Left forelimb (tissue), 1 donor: ENCODE data around the gene SKAP1.
"Not testable (repeated sequence)": the region's sequence is repeated elsewhere in the genome, so short reads cannot be mapped to it uniquely, and the experiment has no call there.

Experiments
- DNase-seq: peaks from one replicate; pipeline ENCODE4 v3.0.0-alpha.2; 2018; ENCODE audit warnings: low spot score

SKAP1 gene

GRCh38 chr17:48282303-48282702, 147.7 kb downstream of the SKAP1 start:
- DNase-seq, result no peak

- no peak for DNase-seq
Observed at GRCh38 chr17:48278760-48279491, 151.1 kb downstream of the SKAP1 start.

GRCh38 chr17:48276776-48277175, 153.2 kb downstream of the SKAP1 start:
- DNase-seq, result no peak

- DNase-seq, result no peak
Observed at GRCh38 chr17:48270899-48271298, 159.1 kb downstream of the SKAP1 start.

- no peak for DNase-seq
Observed at GRCh38 chr17:48269209-48269608, 160.8 kb downstream of the SKAP1 start.

GRCh38 chr17:48263731-48264035, 166.3 kb downstream of the SKAP1 start:
- no peak for DNase-seq

- no peak for DNase-seq
Observed at GRCh38 chr17:48262982-48263730, 166.9 kb downstream of the SKAP1 start.

GRCh38 chr17:48261297-48261880, 168.6 kb downstream of the SKAP1 start:
- no peak for DNase-seq

GRCh38 chr17:48259694-48260291, 170.2 kb downstream of the SKAP1 start:
- no peak for DNase-seq

- no peak for DNase-seq
Observed at GRCh38 chr17:48258331-48258730, 171.7 kb downstream of the SKAP1 start.

- no peak for DNase-seq
Observed at GRCh38 chr17:48255759-48256158, 174.3 kb downstream of the SKAP1 start.

GRCh38 chr17:48254896-48255295, 175.1 kb downstream of the SKAP1 start:
- no peak for DNase-seq

GRCh38 chr17:48253975-48254374, 176.0 kb downstream of the SKAP1 start:
- no peak for DNase-seq

- DNase-seq, result no peak
Observed at GRCh38 chr17:48251950-48252349, 178.1 kb downstream of the SKAP1 start.

- DNase-seq, result no peak
Observed at GRCh38 chr17:48250949-48251348, 179.1 kb downstream of the SKAP1 start.

GRCh38 chr17:48250059-48250458, 180.0 kb downstream of the SKAP1 start:
- not testable (repeated sequence) for DNase-seq

GRCh38 chr17:48247603-48248002, 182.4 kb downstream of the SKAP1 start:
- DNase-seq, result no peak

GRCh38 chr17:48247038-48247437, 183.0 kb downstream of the SKAP1 start:
- DNase-seq, result no peak

- DNase-seq, result no peak
Observed at GRCh38 chr17:48246612-48247011, 183.4 kb downstream of the SKAP1 start.

GRCh38 chr17:48245465-48246033, 184.5 kb downstream of the SKAP1 start:
- DNase-seq, result not testable (repeated sequence)

GRCh38 chr17:48244814-48245213, 185.2 kb downstream of the SKAP1 start:
- no peak for DNase-seq

- DNase-seq, result no peak
Observed at GRCh38 chr17:48244121-48244711, 185.8 kb downstream of the SKAP1 start.
